K562 (cell line): ENCODE results near the gene SMCO1. TPM values are rescaled to one million over a fixed set of nuclear protein-coding genes. Genes with fewer than 3 reads are reported as not detected.
A peak's percentile ranks its signal among the peaks of the same experiment; 100 is the strongest.

Source experiments
- ATAC-seq: fragments of 200-7000 bp; cut with Tn5 transposase; 3 replicates; pipeline ENCODE4 v1.9.1; 2020; ENCODE audit warnings: moderate library complexity
- BruUV-seq: library from RNA; stranded (reverse); fragments of 400-500 nt; replicated peaks from 2 replicates; lab custom pipeline; 2021; lab: Mats Ljungman, UMichigan
- CTCF ChIA-PET: fragments of 300-600 bp; formaldehyde crosslinking; extraction: SDS; loops from one replicate; lab custom pipeline; 2021; ENCODE audit warnings: low intra/inter-chr PET ratio; lab: Yijun Ruan, JAX
- POLR2A ChIA-PET: fragments of 300-600, 350-650 bp; sonication (Branson Sonifier 250); formaldehyde crosslinking; extraction: SDS; loops from one replicate; lab custom pipeline; 2021; ENCODE audit warnings: antibody characterized with exemption, inconsistent platforms; lab: Yijun Ruan, JAX
- DNase-seq, 4 experiments: peaks; one replicate each; pipeline versions ENCODE4 v3.0.0 to v3.0.0-alpha.2; 2011 to 2018; ENCODE audit warnings: low spot score in 3 of 4, mixed read lengths in 3 of 4; ENCODE audit errors: extremely low read depth in 1 of 4
- FAIRE-seq: peaks from 2 replicates; lab custom pipeline; 2011; peaks lifted over from hg19 to GRCh38; lab: Jason Lieb, UNC
- H2AFZ ChIP-seq: 2 replicates; pipeline ENCODE4 v1.6.0; 2011; ENCODE audit warnings: low read depth, low read length, control low read depth, inconsistent platforms
- H3K27ac ChIP-seq: fragments of 200-600 bp; 3 replicates; pipeline ENCODE4 v1.8.0; 2011; ENCODE audit warnings: low read depth, mild to moderate bottlenecking, control low read depth, inconsistent platforms, low read length, moderate library complexity, mixed read lengths; ENCODE audit errors: extremely low read depth
- H3K27me3 ChIP-seq, 2 experiments: fragments of 300-600 bp in 1 of 2; 2 replicates in 1 of 2; 3 replicates in 1 of 2; pipeline versions ENCODE4 v1.6.0 to v1.8.0; 2011; ENCODE audit warnings: inconsistent platforms in 2 of 2, low read length in 2 of 2, mild to moderate bottlenecking in 1 of 2, mixed read lengths in 1 of 2, moderate library complexity in 1 of 2; ENCODE audit not compliant: control insufficient read depth in 2 of 2, insufficient read depth in 2 of 2
- H3K36me3 ChIP-seq: fragments of 300-600 bp; 3 replicates; pipeline ENCODE4 v1.8.0; 2011; ENCODE audit warnings: mild to moderate bottlenecking, low read length, inconsistent platforms; ENCODE audit not compliant: control insufficient read depth, insufficient read depth
- H3K4me1 ChIP-seq, 2 experiments: fragments of 200-600 bp in 1 of 2; replicated peaks in 1 of 2; 2 replicates in 1 of 2; 3 replicates in 1 of 2; pipeline versions ENCODE4 v1.5.1 to v1.8.0; 2011; ENCODE audit warnings: inconsistent platforms in 2 of 2, low read length in 2 of 2, mild to moderate bottlenecking in 1 of 2, mixed read lengths in 1 of 2, moderate library complexity in 1 of 2; ENCODE audit not compliant: control insufficient read depth in 2 of 2, insufficient read depth in 2 of 2
- H3K4me2 ChIP-seq: 2 replicates; pipeline ENCODE4 v1.6.1; 2011; ENCODE audit warnings: low read length, control low read depth, inconsistent platforms, mixed read lengths; ENCODE audit not compliant: insufficient read depth
- H3K4me3 ChIP-seq: fragments of 200-600 bp; sonication (generic), shearing (Covaris generic); 2 replicates; pipeline ENCODE4 v1.5.1; 2016; ENCODE audit warnings: control low read depth, inconsistent platforms
- H3K79me2 ChIP-seq: fragments of 200-600 bp; 3 replicates; pipeline ENCODE4 v1.8.0; 2011; ENCODE audit warnings: low read length, inconsistent platforms; ENCODE audit not compliant: control insufficient read depth, insufficient read depth
- H3K9ac ChIP-seq, 2 experiments: 2 replicates each; pipeline versions ENCODE4 v1.6.0 to v1.6.1; 2011; ENCODE audit warnings: low read depth in 2 of 2, low read length in 2 of 2, control low read depth in 1 of 2, inconsistent platforms in 1 of 2, mild to moderate bottlenecking in 1 of 2, mixed read lengths in 1 of 2; ENCODE audit not compliant: insufficient read depth in 1 of 2
- H3K9me1 ChIP-seq: one replicate; pipeline ENCODE4 v1.6.0; 2011; ENCODE audit warnings: inconsistent platforms, mild to moderate bottlenecking, low read length, moderate library complexity; ENCODE audit not compliant: control insufficient read depth, insufficient read depth
- H3K9me3 ChIP-seq: replicated peaks from 2 replicates; pipeline ENCODE4 v1.5.1; 2011; ENCODE audit warnings: low read depth, low read length, inconsistent platforms; ENCODE audit not compliant: control insufficient read depth, insufficient read depth
- H4K20me1 ChIP-seq: replicated peaks from 2 replicates; pipeline ENCODE4 v1.6.1; 2011; ENCODE audit warnings: low read length, inconsistent platforms, mixed read lengths; ENCODE audit not compliant: control insufficient read depth, insufficient read depth
- BCOR ChIP-seq: fragments of 450-650 bp; IDR thresholded peaks from 2 replicates; pipeline ENCODE4 v1.6.1; 2016
- CBX1 ChIP-seq: sonication (generic); IDR thresholded peaks from 2 replicates; pipeline ENCODE4 v1.6.1; 2016; ENCODE audit warnings: antibody characterized with exemption, low read depth, mild to moderate bottlenecking
- CXXC5 ChIP-seq: fragments of 250-450 bp; sonication (Bioruptor Pico); IDR thresholded peaks from 2 replicates; pipeline ENCODE4 v1.8.0; 2022; ENCODE audit warnings: inconsistent platforms, mild to moderate bottlenecking, moderate library complexity
- DNMT1 ChIP-seq: fragments of 450-650 bp; IDR thresholded peaks from 2 replicates; pipeline ENCODE4 v1.6.1; 2016; ENCODE audit warnings: antibody characterized with exemption, mild to moderate bottlenecking
- FIP1L1 ChIP-seq: fragments of 200-400 bp; formaldehyde crosslinking; IDR thresholded peaks from 2 replicates; pipeline ENCODE4 v1.6.1; 2018; ENCODE audit warnings: mild to moderate bottlenecking, low read depth, low read length; ENCODE audit not compliant: poor library complexity, severe bottlenecking
- MEF2D ChIP-seq: conservative IDR thresholded peaks from 2 replicates; pipeline ENCODE4 v1.6.1; 2016; ENCODE audit warnings: low read depth, missing genetic modification characterization, missing compliant biosample characterization
- PHB ChIP-seq: fragments of 250-450 bp; sonication (Bioruptor Pico); IDR thresholded peaks from 2 replicates; pipeline ENCODE4 v1.5.0; 2021
- POLR2A ChIP-seq: fragments of 450-650 bp; conservative IDR thresholded peaks from 2 replicates; pipeline ENCODE4 v1.6.1; 2016
- RBM17 ChIP-seq: fragments of 200-400 bp; formaldehyde crosslinking; IDR thresholded peaks from 2 replicates; pipeline ENCODE4 v1.6.1; 2017; ENCODE audit warnings: low read depth, mild to moderate bottlenecking, low read length, borderline replicate concordance
- RBM34 ChIP-seq: fragments of 200-400 bp; formaldehyde crosslinking; IDR thresholded peaks from 2 replicates; pipeline ENCODE4 v1.6.1; 2018; ENCODE audit warnings: low read length, borderline replicate concordance; ENCODE audit not compliant: insufficient read depth
- SETDB1 ChIP-seq: IDR thresholded peaks from one replicate; pipeline ENCODE4 v1.6.1; 2012; ENCODE audit warnings: low read length, control low read depth, inconsistent platforms
- SNRNP70 ChIP-seq: fragments of 200-400 bp; formaldehyde crosslinking; optimal IDR thresholded peaks from 2 replicates; pipeline ENCODE3; 2017; ENCODE audit warnings: low read depth, low read length
- TAF9B ChIP-seq: fragments of 450-650 bp; IDR thresholded peaks from 2 replicates; pipeline ENCODE4 v1.6.1; 2018; ENCODE audit warnings: mild to moderate bottlenecking; ENCODE audit not compliant: partially characterized antibody
- XRCC5 ChIP-seq: fragments of 200-400 bp; formaldehyde crosslinking; IDR thresholded peaks from 2 replicates; pipeline ENCODE4 v1.6.1; 2017; ENCODE audit warnings: low read depth, mild to moderate bottlenecking, low read length
- ZC3H8 ChIP-seq: fragments of 450-650 bp; IDR thresholded peaks from 2 replicates; pipeline ENCODE4 v1.6.1; 2017
- ZNF146 ChIP-seq: IDR thresholded peaks from one replicate; pipeline ENCODE4 v1.6.1; 2018; ENCODE audit warnings: missing compliant biosample characterization; ENCODE audit not compliant: unreplicated experiment
- ZNF217 ChIP-seq: sonication (generic); formaldehyde crosslinking; IDR thresholded peaks from 2 replicates; pipeline ENCODE4 v1.8.0; 2022; ENCODE audit warnings: mild to moderate bottlenecking, missing genetic modification reagents
- ZNF24 ChIP-seq: fragments of 450-650 bp; IDR thresholded peaks from 2 replicates; pipeline ENCODE4 v1.6.1; 2016
- ZNF785 ChIP-seq: fragments of 250-450 bp; sonication (Bioruptor Pico); IDR thresholded peaks from 2 replicates; pipeline ENCODE4 v1.4.0; 2020; ENCODE audit warnings: mild to moderate bottlenecking
- WGBS: fragments of 100-300 bp; shearing (Covaris generic); methylation state at CpG from one replicate; pipeline ENCODE4 v1.1.6; 2016; ENCODE audit warnings: low coverage, mixed read lengths; ENCODE audit not compliant: insufficient coverage; ENCODE audit errors: missing lambda C conversion rate; 5-methylcytosine and 5-hydroxymethylcytosine counted together
- in situ Hi-C: fragments of 300-500 bp; cut with MboI; formaldehyde crosslinking; loops from 4 replicates; pipeline ENCODE4 v1.15.0; 2018; ENCODE audit warnings: inconsistent platforms, mixed read lengths
- intact Hi-C: fragments of 100-400 bp; cut with micrococcal nuclease; formaldehyde crosslinking; loops from 2 replicates; pipeline ENCODE4 v1.14.2; 2022
- polyA plus RNA-seq, 8 experiments: library from polyadenylated mRNA; depleted of rRNA in 4 of 8; stranded (reverse) in 5 of 8; unstranded in 3 of 8; fragments of >200 nt; fragmentation: Nextera tagmentation in 2 of 8; fragmentation: Illumina TruSeq in 1 of 8; extraction: Ambion mirVana in 2 of 8; extraction: Trizol in 1 of 8; gene quantifications; 2 replicates each; pipeline versions ENCODE4 v1.2.1 to v1.2.3, GENCODE V29; 2011 to 2014; ENCODE audit warnings: inconsistent platforms in 1 of 8, missing spikeins in 1 of 8
- total RNA-seq, 7 experiments: library from RNA; depleted of rRNA in 6 of 7; stranded (reverse); fragments of >200 nt in 6 of 7; fragmentation: Illumina TruSeq in 2 of 7; extraction: Trizol in 2 of 7; gene quantifications; 2 replicates each; pipeline versions ENCODE4 v1.2.1 to v1.2.3, GENCODE V29; 2011 to 2021; ENCODE audit warnings: low replicate concordance in 1 of 7
- TF ChIP-seq, protein P1 (sequence below): fragments of 250-450 bp; sonication (Bioruptor Pico); IDR thresholded peaks from 2 replicates; pipeline ENCODE4 v1.5.0; 2020; ENCODE audit warnings: mild to moderate bottlenecking, borderline replicate concordance
- TF ChIP-seq, protein P2 (sequence below): fragments of 450-650 bp; IDR thresholded peaks from 2 replicates; pipeline ENCODE4 v1.6.1; 2016; ENCODE audit warnings: low read depth, mild to moderate bottlenecking, moderate library complexity
- TF ChIP-seq, protein P3 (sequence below): fragments of 450-650 bp; IDR thresholded peaks from 2 replicates; pipeline ENCODE4 v1.6.1; 2016; ENCODE audit warnings: missing biosample characterization, missing genetic modification characterization

Gene SMCO1
- total and polyA plus RNA-seq, 9 of the 15 experiments (the other 6 are each of a cell fraction or from before 2014, with no cell fraction given), result 0.05 to 0.35 (median 0.12) TPM; not detected in 5

DNA sequence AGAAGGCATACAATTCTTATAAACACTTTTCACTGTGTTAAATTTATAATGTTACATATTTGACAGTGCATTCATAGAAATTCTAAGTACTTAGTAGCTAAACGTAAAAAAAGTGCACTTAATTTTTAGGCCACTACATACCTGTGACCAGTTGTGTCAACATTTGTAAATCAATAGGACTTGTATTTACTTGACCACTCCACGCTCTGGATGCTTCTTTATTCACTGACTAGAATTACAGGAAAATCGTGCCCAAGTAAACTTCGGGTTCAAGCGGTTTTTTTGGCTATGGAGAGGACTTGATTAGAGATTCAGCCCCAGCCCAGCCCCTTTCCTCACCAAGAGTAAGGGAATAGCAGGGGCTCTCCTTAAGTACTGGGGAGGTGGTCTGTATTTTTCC is 31.4 kb upstream of the SMCO1 start (continued):
- TF ChIP-seq, protein P1, sequence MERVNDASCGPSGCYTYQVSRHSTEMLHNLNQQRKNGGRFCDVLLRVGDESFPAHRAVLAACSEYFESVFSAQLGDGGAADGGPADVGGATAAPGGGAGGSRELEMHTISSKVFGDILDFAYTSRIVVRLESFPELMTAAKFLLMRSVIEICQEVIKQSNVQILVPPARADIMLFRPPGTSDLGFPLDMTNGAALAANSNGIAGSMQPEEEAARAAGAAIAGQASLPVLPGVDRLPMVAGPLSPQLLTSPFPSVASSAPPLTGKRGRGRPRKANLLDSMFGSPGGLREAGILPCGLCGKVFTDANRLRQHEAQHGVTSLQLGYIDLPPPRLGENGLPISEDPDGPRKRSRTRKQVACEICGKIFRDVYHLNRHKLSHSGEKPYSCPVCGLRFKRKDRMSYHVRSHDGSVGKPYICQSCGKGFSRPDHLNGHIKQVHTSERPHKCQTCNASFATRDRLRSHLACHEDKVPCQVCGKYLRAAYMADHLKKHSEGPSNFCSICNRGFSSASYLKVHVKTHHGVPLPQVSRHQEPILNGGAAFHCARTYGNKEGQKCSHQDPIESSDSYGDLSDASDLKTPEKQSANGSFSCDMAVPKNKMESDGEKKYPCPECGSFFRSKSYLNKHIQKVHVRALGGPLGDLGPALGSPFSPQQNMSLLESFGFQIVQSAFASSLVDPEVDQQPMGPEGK, result no peak
- TF ChIP-seq ZNF785 (CRISPR knock-in tag), result no peak
- no peak for TF ChIP-seq DNMT1

DNA sequence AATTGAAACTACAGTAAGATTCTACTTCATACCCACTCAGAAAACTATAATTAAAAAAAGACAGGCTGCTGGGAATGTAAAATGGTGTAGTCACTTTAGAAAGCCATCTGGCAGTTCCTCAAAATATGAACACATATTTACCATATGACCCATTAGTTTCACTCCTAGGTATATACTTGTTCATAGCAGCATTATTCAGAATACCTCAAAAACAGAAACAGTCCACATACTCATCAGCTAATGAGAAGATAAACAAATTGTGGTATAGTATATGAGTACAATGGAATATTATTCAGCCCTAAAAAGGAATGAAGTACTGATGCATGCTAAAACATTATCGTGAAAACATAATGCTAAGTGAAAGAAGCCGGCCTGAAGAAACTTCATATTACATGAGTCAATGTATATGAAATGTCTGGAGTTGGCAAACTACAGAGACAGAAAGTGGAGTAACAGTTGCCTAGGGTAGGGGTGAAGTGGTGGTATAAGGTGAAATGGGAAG is 29.4 kb upstream of the SMCO1 start:
- intact Hi-C loops, result no loop called here
- no peak for DNase-seq
- no TSS peak for BruUV-seq
- FAIRE-seq, result no peak
- no peak overlapping the region for H3K4me3 ChIP-seq
- ChIA-PET POLR2A (interaction anchor here (1.3 kb wide), 1 partner anchor 10 kb away, joined by 5 read pairs; no protein-coding TSS in a partner anchor), CTCF (no interaction called here)
- H3K9me3 ChIP-seq, result peaks cover 3% of the 10 kb centered on the region; the same call in 1 of the 2 replicates
- H3K27ac ChIP-seq, result no peak overlapping the region
- no peaks in the 10 kb centered on the region for H3K9me1 ChIP-seq
- WGBS, result 37% methylated on average over 2 of the region's 2 CpGs
- H3K4me2 ChIP-seq, result no peak overlapping the region
- in situ Hi-C loops, result no loop called here
- H3K27me3 ChIP-seq, result no peaks in the 10 kb centered on the region
- ATAC-seq, result no peak
- no peaks in the 10 kb centered on the region for H3K79me2 ChIP-seq
- no peak overlapping the region for H2AFZ ChIP-seq
- no peaks in the 10 kb centered on the region for H3K36me3 ChIP-seq
- H3K9ac ChIP-seq, result no peak overlapping the region
- no peaks in the 10 kb centered on the region; a peak in 1 of 5 replicates for H3K4me1 ChIP-seq
- H4K20me1 ChIP-seq, result no peaks in the 10 kb centered on the region
- TF ChIP-seq, protein P2, sequence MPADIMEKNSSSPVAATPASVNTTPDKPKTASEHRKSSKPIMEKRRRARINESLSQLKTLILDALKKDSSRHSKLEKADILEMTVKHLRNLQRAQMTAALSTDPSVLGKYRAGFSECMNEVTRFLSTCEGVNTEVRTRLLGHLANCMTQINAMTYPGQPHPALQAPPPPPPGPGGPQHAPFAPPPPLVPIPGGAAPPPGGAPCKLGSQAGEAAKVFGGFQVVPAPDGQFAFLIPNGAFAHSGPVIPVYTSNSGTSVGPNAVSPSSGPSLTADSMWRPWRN, result no peak
- TF ChIP-seq BCOR (peak; percentile 27; the same call in 1 of the 2 replicates), RBM34 (no peak), ZC3H8 (no peak), TAF9B (no peak), ZNF217 (CRISPR knock-in tag) (no peak), ZNF24 (peak; percentile 57; the same call in 1 of the 2 replicates), ZNF146 (CRISPR knock-in tag) (peak; percentile 65), SETDB1 (no peak), SNRNP70 (no peak), POLR2A (no peak), CXXC5 (no peak), MEF2D (no peak), PHB (no peak), FIP1L1 (no peak), XRCC5 (no peak), RBM17 (no peak), CBX1 (no peak)
- TF ChIP-seq, protein P3, sequence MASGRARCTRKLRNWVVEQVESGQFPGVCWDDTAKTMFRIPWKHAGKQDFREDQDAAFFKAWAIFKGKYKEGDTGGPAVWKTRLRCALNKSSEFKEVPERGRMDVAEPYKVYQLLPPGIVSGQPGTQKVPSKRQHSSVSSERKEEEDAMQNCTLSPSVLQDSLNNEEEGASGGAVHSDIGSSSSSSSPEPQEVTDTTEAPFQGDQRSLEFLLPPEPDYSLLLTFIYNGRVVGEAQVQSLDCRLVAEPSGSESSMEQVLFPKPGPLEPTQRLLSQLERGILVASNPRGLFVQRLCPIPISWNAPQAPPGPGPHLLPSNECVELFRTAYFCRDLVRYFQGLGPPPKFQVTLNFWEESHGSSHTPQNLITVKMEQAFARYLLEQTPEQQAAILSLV (tag), result no peak
